Adrenal gland (tissue), 5 donors: Measurements from ENCODE around the gene ORAI3.

ENCODE experiments used
- CTCF ChIP-seq, 6 experiments: fragments of 450-650 bp in 4 of 6; fragments of 200-600 bp in 2 of 6; sonication (generic) in 1 of 6; IDR thresholded peaks; 1 replicate in 5 of 6; 2 replicates in 1 of 6; pipeline versions ENCODE4 v1.5.1 to v1.8.0; 2016 to 2021; ENCODE audit warnings: antibody characterized with exemption in 6 of 6, mild to moderate bottlenecking in 2 of 6, moderate library complexity in 1 of 6
- POLR2A ChIP-seq, 2 donors: fragments of 450-650 bp; IDR thresholded peaks; one replicate each; pipeline ENCODE4 v1.6.1; 2017; ENCODE audit warnings: antibody characterized with exemption in 2 of 2, mild to moderate bottlenecking in 2 of 2, moderate library complexity in 1 of 2
- donor health status: DM: no; HTN: no; CAD: no.

- TF ChIP-seq POLR2A (IDR thresholded peaks at IDR 0.05) (no peak), CTCF (IDR thresholded peaks at IDR 0.05) (no peak)
Measured at GRCh38 chr16:30983289-30983889, 34.5 kb downstream of the ORAI3 start.
